ENCODE measurements around the gene RFTN1.

Gene RFTN1

DNA sequence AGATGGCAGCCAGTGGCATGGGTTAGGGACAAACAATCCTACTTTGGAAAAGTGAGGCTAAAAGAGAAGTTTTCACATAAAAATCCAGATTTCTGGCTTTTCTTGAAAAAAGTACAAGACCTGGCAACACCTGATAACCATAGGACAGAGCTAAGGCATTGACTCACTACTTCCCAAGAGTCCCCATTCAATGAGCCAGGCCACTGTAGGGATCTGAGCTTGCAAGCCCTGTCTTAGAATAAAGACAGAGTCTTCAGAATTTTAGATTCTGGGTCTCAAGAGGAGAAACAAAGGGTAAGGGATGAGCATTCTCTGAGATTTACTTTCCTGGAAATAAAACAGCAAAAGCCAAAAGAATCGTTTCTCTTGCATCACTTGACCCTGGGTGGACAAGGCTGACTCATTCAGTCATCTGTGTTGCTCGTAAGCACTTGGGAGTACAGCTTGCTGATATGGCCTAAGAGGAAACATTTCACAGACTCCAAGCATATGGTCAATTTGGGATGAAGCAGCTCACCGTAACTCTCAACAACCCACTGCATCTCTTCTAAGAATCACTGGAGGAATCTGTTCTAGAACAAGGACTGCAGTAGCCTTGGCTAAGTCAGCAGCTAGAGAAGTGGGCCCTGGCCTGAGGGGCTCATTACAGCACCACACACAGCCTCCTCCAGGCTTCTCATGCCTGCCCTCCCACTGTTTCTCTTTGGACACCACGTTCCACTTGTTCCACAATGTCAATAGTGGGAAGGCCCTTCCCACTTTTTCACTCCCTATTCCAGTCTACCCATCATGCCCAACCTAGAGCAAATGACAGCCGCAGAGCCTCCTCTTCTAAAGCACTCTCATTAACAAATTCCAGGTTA lies 86.2 kb downstream of the RFTN1 start:
- no peak for DNase-seq

DNA sequence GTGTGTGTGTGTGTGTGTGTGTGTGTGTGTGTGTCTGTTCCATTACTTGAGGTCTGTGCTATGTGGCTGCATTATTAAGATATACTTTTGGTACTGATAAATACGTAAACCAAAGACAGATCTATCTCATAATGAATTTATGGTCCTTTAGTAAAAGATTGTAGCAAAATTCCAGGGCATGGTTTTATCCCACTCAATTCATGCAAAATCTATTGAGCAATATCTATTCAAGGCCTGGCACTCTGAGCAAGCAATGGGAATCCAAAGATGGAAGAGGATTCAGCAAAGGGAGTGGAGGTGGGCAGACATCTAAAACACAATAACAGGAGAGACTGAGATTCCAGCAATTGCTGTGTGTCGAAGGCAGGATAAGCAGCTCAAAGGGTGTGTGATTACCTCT lies 86.8 kb downstream of the RFTN1 start:
- no peak for DNase-seq

DNA sequence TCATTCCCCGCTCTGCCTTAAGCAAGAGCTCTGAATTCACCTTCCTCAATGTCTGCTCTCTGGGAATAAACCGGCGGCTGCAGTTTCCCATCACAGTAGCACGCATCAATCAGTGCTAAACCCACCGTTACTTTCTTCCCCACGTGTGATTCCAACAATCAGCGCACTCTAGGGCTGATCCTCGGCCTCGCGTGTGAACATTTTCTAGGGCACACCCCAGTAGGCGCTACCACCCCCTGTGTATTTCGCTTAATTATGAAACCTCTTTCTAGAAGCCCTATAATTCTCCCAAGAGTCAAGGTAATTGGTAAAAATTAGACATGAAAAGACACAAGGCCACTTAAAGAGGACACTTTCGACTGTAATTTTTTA lies 87.5 kb downstream of the RFTN1 start:
- DNase-seq, result no peak

DNA sequence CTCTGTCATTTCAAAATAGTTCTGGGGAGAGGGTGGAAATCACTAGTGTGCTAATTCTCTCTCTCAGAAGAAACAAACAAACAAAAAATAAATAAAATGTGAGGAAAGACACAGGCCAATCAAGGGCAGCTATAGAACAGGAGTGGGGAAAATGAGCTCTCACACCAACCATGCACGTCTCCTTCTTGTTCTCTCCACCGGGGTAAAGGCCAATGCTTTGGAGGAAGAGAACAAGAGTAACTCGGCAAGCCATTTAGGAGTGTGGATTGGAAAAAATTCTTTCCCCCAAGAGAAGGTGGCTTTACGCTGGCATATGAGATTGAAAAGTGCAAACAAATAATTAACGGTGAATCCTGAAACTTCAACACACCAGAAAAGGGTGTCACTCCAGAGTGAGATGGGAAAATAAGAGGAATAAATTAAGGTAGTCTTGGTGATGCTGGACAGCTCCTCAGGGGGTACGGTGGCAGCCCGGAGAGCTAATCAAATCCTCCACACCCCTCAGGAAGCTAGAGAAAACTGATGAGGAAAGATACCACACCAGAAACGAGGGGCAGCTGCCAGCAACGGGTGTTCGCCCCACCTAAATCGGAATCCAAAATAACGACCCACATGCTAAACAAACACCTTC lies 88.0 kb downstream of the RFTN1 start:
- no peak for DNase-seq

DNA sequence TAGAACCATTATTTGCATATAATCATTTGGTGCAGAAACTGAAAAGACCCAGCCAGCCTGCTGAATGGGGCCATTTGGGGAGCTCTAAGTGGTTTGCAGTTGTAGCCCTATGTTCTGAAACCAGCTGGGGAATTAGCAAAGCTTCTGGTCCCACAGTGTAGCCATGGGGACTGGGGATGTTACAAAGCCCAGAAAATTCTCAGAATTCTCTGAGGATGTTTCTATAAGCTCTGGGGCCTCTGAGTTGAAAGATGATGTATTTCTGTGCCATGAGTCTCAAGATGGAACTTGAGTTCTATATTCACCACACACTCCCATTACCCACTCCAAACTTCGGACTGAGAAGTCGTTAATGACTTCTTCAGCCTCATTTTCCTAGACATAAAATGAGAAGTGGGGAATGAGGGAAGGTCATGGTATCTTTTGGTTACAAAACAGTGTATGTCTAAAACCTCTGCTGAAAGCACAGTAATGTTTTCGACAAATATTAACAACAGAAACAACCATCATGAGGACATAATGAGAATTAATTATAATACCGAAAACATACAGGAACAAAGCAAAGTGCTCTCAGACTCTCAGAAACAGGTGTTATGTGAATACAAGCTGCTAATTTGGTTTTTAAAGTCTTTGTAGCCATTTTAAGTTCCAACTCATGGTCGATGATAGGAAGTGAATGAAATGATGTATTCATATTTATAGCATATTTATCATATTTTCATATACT lies 89.4 kb downstream of the RFTN1 start:
- no peak for DNase-seq

DNA sequence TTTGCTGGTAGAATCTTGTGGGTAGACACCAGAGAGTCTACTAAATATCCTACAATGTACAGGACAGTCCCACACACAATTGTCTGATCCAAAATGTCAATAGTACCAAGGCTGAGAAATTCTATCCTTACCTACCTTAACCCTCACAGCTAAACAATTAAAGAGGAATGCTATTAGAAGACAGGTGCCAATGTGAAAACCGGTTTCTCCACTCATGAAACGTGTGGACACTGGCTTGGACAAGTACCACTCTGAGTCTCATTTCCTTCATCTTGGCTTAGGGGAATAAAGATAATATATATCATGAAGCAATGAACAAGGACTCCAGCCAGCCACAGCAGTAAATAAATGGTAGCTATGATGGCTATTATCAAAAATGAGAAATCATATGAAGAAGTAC lies 90.2 kb downstream of the RFTN1 start:
- DNase-seq, result no peak

DNA sequence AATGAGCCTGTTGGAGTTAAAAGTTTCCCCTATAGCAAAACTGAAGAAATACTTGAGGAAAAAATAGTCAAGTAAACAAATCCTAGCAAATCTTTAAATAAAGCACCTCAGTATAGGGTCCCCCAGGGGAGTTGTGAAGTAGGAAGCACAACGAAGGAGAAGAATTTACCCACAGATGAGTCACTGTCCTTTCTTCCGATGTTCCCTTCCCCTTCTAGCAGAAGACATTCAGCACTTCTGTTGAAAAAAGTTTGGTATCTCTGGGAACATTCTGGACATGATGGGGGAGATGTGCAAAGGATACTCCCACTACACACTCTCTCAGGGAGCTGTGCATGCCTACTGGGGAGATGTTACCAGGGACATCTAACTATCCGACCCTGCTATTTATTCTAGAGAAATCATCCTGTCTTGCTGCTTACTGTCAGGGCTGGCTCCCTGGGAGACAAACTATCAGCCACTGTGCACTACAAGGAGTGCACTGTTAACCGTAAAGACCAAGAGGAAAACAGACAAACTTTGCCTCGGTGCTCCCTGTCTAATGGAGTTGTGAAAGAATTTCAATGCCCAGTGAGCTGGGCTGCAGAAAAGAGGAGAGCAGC lies 93.8 kb downstream of the RFTN1 start:
- DNase-seq, result no peak

DNA sequence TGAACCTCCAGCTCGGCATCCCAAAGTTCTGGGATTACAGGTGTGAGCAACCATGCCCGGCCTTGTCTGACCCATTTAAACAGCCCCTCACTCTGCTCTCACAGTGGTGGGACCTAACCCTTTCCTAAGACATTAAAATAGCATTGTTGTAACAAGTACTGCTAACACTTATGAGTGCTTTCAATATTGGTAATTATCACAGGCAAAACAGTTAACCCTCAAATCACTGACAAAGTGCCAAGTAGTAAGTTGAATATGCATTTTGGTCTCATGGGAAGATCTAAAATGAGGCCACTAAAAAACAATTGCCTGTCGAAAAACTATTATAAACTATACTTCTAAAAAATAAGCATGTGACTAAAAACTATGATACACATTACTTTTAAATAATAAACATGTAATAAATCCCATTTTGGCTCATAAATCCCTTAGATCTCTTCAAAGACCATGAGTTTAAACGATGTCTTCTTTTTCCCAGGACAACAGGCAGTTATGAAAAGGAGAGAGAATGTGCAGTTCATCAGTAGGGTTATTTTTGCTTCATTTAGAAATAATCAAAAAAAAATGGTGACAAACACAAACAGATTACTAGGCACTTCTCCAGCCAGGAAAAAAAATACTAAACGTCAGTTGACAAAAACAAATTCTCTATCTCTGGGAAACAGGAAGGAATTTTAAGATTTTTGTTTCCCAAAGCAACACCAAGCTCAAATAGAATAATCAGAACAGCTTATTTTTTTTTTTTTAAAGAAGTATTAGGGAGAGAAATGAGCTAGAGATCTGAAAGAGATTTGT lies 95.4 kb downstream of the RFTN1 start:
- DNase-seq, result no peak

DNA sequence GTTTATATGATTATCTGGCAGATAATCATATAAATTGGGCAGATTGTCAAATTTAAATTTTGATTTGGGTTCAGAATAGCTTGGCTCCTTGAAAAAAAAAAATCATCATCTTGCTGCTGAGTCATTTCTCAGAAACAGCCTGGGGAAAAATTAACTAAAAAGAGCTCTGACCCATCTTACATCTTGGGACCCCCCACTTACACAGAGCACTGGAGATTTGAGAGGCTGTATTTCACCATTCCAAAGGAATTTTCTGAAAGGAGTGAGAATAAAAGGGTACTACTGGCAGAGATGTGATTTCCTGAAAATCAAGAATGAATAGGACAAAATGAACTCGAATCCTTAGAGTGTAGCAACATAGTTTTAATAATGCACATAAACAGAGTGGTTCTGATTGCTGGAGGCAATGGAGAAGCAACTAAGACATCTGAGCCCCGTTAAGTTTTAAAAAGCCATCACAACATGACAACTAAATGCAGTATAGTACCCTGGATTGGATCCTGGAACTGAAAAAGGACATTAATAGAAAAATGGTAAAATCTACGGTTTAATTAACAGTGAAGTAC lies 97.5 kb downstream of the RFTN1 start:
- no peak for DNase-seq

DNA sequence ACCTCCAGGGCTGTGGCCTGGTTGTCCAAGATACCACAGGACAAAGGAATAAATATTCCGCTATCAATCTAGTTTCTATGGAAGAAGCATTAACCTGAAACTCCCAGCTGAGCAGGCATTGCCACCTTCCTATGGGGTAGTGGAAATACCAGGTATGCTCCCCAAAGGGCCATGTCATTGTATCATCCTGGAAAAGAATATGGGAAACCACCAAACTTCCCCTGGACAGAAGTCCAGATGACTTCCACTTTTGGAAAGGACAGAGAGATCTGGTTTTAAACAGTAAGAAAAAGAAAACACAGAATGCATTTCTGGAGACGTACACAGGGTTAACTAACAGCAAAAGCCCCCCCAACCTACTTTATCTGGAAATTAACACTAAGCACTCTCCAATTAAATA lies 100.2 kb downstream of the RFTN1 start:
- no peak for DNase-seq

DNA sequence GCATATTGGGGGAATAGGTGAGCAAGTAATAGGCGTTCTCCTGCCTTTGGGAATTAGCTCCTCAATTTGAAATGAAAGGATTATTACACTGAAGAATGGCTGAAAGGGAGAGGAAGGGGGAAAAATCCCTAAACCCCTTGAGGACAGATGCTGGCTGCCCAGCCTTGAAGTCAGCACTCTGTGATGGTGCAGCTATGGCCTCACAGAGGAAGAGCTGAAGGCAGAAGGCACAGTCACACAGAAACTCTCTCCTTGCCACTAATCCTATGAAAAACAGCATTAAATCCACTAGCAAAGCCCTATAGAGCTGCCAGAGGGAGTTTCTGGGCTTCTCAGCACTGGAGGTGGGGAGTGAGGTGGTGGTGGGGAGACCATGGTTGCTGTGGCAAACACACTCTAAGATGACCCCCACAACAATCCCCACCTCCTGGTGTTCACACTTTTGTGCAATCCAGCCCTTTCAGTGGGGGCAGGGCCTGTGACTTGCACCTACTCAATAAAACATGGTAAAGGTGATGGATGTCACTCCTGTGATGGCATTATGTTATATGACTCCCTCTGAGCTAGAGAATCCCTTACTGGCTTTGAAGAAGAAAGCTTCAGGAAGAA lies 101.2 kb downstream of the RFTN1 start:
- DNase-seq, result no peak

DNA sequence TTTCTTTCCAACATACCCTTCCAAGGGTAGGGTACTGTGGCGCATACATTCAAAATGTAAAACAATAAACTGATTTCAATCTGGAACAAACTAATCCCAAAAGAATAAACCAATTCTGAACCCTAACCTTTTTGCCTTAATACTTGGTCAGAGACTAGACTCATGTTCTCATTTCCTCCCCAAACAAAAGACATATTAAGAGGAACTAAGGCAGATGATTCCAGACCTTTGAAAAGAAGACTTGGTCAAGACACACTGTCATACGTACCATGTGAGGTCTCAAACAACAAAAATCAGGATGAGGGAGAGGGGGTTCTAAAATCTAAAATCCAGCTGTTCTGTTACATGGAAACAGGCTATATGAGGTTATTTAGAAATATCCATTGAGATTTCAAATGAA lies 102.1 kb downstream of the RFTN1 start:
- DNase-seq, result no peak

DNA sequence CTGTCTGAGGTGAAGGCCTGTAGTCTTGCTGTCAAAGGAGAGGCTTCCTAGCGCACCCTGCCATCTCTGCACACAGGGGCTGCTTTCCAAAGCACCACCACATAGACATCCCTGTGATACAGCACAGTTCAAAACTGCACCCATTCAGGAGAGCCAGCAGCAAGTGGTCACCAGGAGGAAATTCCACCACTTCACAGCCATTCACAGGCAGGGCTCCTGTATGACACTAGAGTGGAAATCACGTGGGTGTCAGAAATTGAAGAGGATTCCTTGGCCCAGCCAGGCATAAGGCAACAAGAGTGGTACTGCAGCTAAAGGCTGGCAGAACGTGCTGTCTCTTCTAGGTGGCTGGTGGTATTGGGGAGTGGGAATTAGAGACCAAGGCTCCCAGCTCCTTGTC lies 102.8 kb downstream of the RFTN1 start:
- DNase-seq, result no peak

DNA sequence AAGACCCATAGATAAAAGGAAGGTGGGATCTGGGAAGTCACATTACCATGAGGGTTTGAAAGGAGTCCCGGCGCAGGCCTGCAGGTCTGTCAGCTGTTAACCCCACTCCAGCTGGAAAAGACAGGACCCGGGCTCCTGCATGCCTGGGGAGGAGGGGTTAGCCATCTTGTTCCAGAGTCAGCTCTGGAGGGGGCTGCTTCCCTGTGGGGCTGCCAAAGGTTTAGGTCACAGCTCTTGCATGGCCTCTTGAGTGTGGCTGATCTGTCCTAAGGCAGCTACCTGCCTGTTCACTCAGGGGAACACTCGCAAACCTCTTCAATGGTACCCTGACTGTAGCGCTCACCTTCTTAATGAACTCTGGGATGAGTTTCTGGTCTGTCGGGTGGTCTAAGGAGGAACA lies 104.5 kb downstream of the RFTN1 start:
- no peak for DNase-seq

DNA sequence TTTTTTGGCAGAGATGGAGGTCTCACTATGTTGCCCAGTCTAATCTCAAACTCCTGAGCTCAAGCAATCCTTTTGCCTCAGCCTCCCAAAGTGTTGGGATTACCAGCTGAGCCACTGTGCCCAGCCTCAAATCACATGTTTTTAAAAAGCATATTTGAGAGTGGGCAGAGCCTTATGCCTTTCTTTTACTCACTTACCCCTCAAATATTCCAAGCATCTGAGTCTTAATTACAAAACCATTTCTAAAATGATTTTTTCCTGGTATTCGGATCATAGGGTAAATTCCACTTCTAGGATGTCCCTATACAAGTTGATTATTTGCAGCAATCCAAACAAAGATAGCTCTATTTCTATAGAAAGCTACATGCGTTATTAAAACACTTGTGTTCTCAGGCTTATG lies 106.1 kb downstream of the RFTN1 start:
- DNase-seq, result no peak

DNA sequence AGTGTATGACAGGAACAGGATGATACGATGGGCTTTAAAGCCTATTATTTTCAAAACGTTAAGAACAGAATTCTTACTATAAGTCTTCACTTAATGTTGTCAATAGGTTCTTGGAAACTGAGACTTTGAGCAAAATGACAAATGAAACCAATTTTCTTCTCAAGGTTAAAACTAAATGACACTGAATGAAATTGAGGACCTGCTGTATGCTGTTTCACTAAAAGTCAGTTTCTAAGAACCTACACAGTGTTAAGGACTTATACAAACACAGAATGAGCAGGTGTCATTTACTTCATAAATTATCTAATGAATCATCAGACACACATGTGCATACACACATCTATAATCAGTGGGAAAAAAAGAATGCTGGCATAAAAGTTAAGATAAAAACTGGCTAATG lies 106.9 kb downstream of the RFTN1 start:
- no peak for DNase-seq

DNA sequence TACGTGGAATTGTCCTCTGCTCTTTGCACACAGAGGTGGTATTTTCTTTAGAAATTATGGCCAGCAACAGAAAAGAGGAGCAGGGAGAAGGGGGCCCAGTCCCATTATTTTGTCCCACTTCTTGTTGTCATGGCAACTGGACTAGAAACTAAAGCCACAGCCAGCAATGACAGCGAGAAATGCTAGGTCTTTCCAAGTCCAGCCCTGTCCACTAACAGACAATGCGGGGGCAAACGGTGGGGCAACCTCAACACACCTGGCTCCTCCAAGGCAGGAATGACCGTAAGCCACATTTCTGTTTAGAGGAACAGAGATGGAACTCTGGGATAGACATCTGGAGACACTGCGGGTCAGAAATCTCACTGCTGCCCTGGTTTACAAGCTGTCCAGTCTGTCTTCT lies 107.3 kb downstream of the RFTN1 start:
- no peak for DNase-seq

DNA sequence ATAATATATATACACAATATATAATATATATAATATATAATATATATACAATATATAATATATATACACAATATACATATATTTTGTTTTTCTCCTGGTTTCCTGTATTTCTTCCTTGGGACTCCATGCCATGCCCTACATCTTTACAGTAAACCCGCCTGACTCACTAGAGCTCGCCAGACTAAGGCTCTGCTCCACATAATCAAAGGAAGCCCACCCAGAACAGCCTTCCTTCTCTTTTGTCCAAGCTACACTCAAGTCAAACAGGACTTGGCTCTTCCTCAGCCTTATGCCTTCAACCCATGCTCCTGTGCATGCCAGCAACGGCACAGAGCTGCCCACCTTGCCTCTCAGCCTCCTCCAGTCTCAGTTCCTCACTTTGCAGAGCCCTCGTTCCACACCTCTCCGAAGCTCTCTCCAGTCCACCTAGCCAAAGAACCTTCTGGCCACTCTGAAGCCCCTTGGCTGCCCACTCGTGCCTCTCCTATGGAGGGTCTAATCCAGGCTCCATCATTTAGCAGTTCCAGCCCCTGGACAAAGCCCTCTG lies 109.1 kb downstream of the RFTN1 start:
- DNase-seq, result no peak

DNA sequence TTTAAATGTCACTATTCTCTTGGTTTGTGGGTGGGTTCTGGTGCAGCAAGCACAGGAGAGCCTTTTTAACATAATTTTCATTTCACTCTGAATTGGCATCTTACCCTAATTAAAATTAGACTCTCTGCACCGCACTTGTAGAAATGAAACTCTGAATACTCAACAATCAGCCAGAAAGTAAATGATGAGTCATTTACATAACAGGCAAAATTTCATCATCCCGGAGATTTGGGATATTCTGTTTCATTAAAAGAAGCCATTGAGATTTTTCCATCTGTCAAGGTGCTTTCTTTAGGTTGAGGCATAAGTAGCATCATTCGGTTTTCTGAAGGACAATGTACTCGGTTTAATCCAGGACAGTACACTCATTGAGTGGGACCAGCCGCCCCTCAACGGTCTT lies 111.0 kb downstream of the RFTN1 start:
- DNase-seq, result no peak

DNA sequence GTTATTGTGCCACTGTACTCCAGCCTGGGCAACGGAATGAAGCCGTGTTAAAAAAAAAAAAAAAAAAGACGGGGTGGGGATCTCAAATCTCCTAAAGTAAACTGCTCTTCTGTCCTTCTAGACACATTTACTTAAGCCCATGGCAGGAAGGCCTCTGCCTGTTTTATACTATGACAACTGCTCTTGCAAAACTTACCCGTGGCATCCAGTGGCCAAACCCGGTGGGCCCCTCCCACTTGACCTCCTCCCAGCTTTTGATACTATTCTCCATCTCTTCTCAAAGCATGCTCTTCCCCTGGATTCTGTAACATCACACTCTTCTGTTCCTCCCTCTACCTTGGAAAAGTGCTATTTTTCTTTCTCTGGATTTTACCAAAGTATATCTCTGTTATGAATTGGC lies 112.2 kb downstream of the RFTN1 start:
- no peak for DNase-seq

DNA sequence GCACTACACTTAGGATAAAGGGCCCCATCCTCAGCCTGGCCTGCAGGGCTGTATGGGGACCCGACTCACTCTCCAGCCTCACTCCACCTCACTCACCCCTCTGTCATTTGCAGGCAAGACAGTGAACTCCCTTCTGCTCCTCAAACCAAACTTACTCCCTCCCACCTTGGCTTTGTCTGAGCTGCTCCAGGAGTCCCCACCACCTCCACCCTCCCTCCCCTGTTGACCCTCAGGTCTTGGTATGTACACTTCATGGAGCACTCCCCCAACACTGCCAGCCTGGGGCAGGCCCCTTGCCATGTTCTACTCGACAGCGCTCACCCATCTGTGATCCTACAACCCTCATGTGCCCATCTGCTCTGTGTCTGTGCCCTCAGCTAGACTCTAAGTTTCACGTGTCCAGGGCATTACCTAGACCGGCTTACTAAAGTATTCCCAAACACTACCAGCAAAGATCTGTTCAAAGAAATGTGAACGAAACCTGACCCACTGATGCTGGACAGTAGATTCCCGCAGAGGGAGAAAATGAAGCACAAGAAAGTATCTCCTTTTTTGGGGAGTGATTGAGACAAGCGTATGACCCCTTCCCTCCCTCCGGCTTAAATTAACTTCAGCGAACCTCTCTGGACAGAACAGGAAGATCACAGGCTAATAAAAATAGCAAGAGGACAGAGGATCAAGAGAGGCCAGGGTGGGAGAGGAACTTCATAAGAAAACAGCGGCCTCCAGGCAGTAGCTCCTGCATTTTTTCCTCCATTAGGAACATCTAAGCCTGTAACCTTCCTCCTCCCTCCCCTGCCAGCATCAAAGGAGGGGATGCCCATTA lies 113.2 kb downstream of the RFTN1 start:
- DNase-seq, result no peak
